A549 (cell line): ENCODE results near the gene LRIG1. TPM values are rescaled to one million over a fixed set of nuclear protein-coding genes. Genes with fewer than 3 reads are reported as not detected.

Experiments used
- ATAC-seq, 2 experiments: fragments of 200-7000 bp in 1 of 2; fragments of >200 bp in 1 of 2; cut with Nextera tagmentation in 1 of 2; cut with Tn5 transposase in 1 of 2; 3 replicates each; pipeline versions ENCODE4 v1.8.0 to v1.9.1; 2018 to 2020; ENCODE audit warnings: mild to moderate bottlenecking in 1 of 2, moderate library complexity in 1 of 2
- CTCF ChIA-PET: fragments of 300-600 bp; sonication (Branson Sonifier 250); formaldehyde crosslinking; extraction: SDS; loops from one replicate; lab custom pipeline; 2021; ENCODE audit warnings: antibody characterized with exemption, inconsistent platforms; lab: Yijun Ruan, JAX
- POLR2A ChIA-PET: fragments of 350-600 bp; formaldehyde crosslinking; extraction: SDS; loops from one replicate; lab custom pipeline; 2021; ENCODE audit warnings: antibody characterized with exemption, inconsistent platforms; lab: Yijun Ruan, JAX
- DNase-seq, 2 experiments: peaks; one replicate each; pipeline versions ENCODE4 v3.0.0 to v3.0.0-alpha.2; 2011 to 2016; ENCODE audit warnings: low read depth in 1 of 2, low spot score in 1 of 2
- FAIRE-seq: peaks from 2 replicates; lab custom pipeline; 2011; peaks lifted over from hg19 to GRCh38; lab: Jason Lieb, UNC
- H3K27ac ChIP-seq, 2 experiments: fragments of >200 bp; sonication (Bioruptor Twin); formaldehyde crosslinking; 3 replicates each; pipeline ENCODE4 v1.5.1; 2016 to 2017
- H3K4me1 ChIP-seq: fragments of >200 bp; sonication (Bioruptor Twin); formaldehyde crosslinking; 3 replicates; pipeline ENCODE4 v1.6.1; 2016
- H3K4me2 ChIP-seq: fragments of >200 bp; sonication (Bioruptor Twin); formaldehyde crosslinking; 3 replicates; pipeline ENCODE4 v1.6.1; 2016
- H3K4me3 ChIP-seq: fragments of >200 bp; sonication (Bioruptor Twin); formaldehyde crosslinking; 3 replicates; pipeline ENCODE4 v1.5.1; 2016
- H3K9me3 ChIP-seq: fragments of >200 bp; sonication (Bioruptor Twin); formaldehyde crosslinking; 3 replicates; pipeline ENCODE4 v1.6.1; 2016
- BHLHE40 ChIP-seq: IDR thresholded peaks from 2 replicates; pipeline ENCODE4 v1.6.1; 2012; ENCODE audit warnings: low read depth, low read length, inconsistent platforms
- CBX2 ChIP-seq: fragments of 200-600 bp; sonication (generic); IDR thresholded peaks from 2 replicates; pipeline ENCODE4 v1.6.1; 2016; ENCODE audit warnings: low read depth, mild to moderate bottlenecking, borderline replicate concordance
- CBX8 ChIP-seq: fragments of 200-600 bp; sonication (generic); IDR thresholded peaks from 2 replicates; pipeline ENCODE4 v1.6.1; 2016
- CEBPB ChIP-seq, 2 experiments: fragments of >200 bp in 1 of 2; sonication (Bioruptor Twin) in 1 of 2; formaldehyde crosslinking in 1 of 2; IDR thresholded peaks; 2 replicates each; pipeline ENCODE4 v1.6.1; 2012 to 2016
- CHD2 ChIP-seq: fragments of 150-350 bp; IDR thresholded peaks from 2 replicates; pipeline ENCODE4 v1.6.1; 2014; ENCODE audit warnings: low read length; ENCODE audit not compliant: partially characterized antibody
- CHD4 ChIP-seq: fragments of 200-600 bp; sonication (generic); IDR thresholded peaks from 2 replicates; pipeline ENCODE4 v1.6.1; 2016; ENCODE audit warnings: antibody characterized with exemption, mild to moderate bottlenecking, borderline replicate concordance
- E2F6 ChIP-seq: IDR thresholded peaks from 2 replicates; pipeline ENCODE4 v1.6.1; 2012; ENCODE audit warnings: low read depth, borderline replicate concordance
- EHF ChIP-seq: fragments of 250-450 bp; sonication (Bioruptor Pico); IDR thresholded peaks from 2 replicates; pipeline ENCODE4 v1.5.0; 2020; ENCODE audit warnings: mild to moderate bottlenecking
- ELK1 ChIP-seq: fragments of 150-350 bp; IDR thresholded peaks from 2 replicates; pipeline ENCODE4 v1.6.1; 2014; ENCODE audit warnings: low read depth, mild to moderate bottlenecking, low read length
- ESRRA ChIP-seq: fragments of 150-350 bp; IDR thresholded peaks from 2 replicates; pipeline ENCODE4 v1.6.1; 2014; ENCODE audit warnings: mild to moderate bottlenecking, low read length, borderline replicate concordance
- FOSB ChIP-seq: fragments of 250-450 bp; sonication (Bioruptor Pico); IDR thresholded peaks from 2 replicates; pipeline ENCODE4 v1.5.0; 2020; ENCODE audit warnings: mild to moderate bottlenecking, moderate library complexity
- HDAC2 ChIP-seq: fragments of 200-600 bp; sonication (generic); IDR thresholded peaks from 2 replicates; pipeline ENCODE4 v1.6.1; 2016
- HEYL ChIP-seq: fragments of 250-450 bp; sonication (Bioruptor Pico); IDR thresholded peaks from 2 replicates; pipeline ENCODE4 v1.8.0; 2021; ENCODE audit warnings: mild to moderate bottlenecking, moderate library complexity
- HOXA7 ChIP-seq: fragments of 250-450 bp; sonication (Bioruptor Pico); IDR thresholded peaks from 2 replicates; pipeline ENCODE4 v1.5.0; 2020; ENCODE audit warnings: mild to moderate bottlenecking, moderate library complexity
- HOXB13 ChIP-seq: fragments of 250-450 bp; sonication (Bioruptor Pico); IDR thresholded peaks from 2 replicates; pipeline ENCODE4 v1.5.0; 2020; ENCODE audit warnings: low read depth, mild to moderate bottlenecking, moderate library complexity
- JUNB ChIP-seq: fragments of >200 bp; sonication (Bioruptor Twin); formaldehyde crosslinking; IDR thresholded peaks from 2 replicates; pipeline ENCODE4 v1.6.1; 2016
- KDM1A ChIP-seq: fragments of 200-600 bp; sonication (generic); IDR thresholded peaks from 2 replicates; pipeline ENCODE4 v1.6.1; 2016; ENCODE audit warnings: low read depth, mild to moderate bottlenecking
- MAZ ChIP-seq: fragments of 150-350 bp; IDR thresholded peaks from 2 replicates; pipeline ENCODE4 v1.6.1; 2014; ENCODE audit warnings: antibody characterized with exemption, low read depth, low read length, borderline replicate concordance
- NFE2L2 ChIP-seq: fragments of 150-350 bp; conservative IDR thresholded peaks from 2 replicates; pipeline ENCODE4 v1.6.1; 2014; ENCODE audit warnings: low read length
- NPAS2 ChIP-seq: fragments of 250-450 bp; sonication (Bioruptor Pico); IDR thresholded peaks from 2 replicates; pipeline ENCODE4 v1.8.0; 2022; ENCODE audit warnings: mild to moderate bottlenecking, moderate library complexity, borderline replicate concordance
- PHF8 ChIP-seq: fragments of 200-600 bp; sonication (generic); IDR thresholded peaks from 2 replicates; pipeline ENCODE4 v1.6.1; 2016; ENCODE audit warnings: low read depth, mild to moderate bottlenecking, antibody characterized with exemption, moderate library complexity, borderline replicate concordance
- POLR2A ChIP-seq: IDR thresholded peaks from 2 replicates; pipeline ENCODE4 v1.6.1; 2012; ENCODE audit warnings: mild to moderate bottlenecking, low read length
- POLR2AphosphoS2 ChIP-seq: conservative IDR thresholded peaks from 2 replicates; pipeline ENCODE4 v1.6.1; 2012; ENCODE audit warnings: low read length, improper control_type of control experiment, inconsistent platforms
- RAD21 ChIP-seq, 2 experiments: fragments of >200 bp in 1 of 2; sonication (Bioruptor Twin) in 1 of 2; formaldehyde crosslinking in 1 of 2; IDR thresholded peaks in 1 of 2; conservative IDR thresholded peaks in 1 of 2; 2 replicates in 1 of 2; 3 replicates in 1 of 2; pipeline ENCODE4 v1.6.1; 2012 to 2018; ENCODE audit warnings: inconsistent platforms in 1 of 2
- RFX5 ChIP-seq: fragments of 450-650 bp; IDR thresholded peaks from 2 replicates; pipeline ENCODE4 v1.7.1; 2014; ENCODE audit warnings: antibody characterized with exemption, mild to moderate bottlenecking, moderate library complexity
- TP53 ChIP-seq: fragments of 250-450 bp; sonication (Bioruptor Pico); IDR thresholded peaks from 2 replicates; pipeline ENCODE4 v1.5.0; 2021; ENCODE audit warnings: mild to moderate bottlenecking, moderate library complexity
- WGBS: methylation state at CpG from one replicate; pipeline ENCODE4 v1.1.6; 2017; ENCODE audit errors: missing lambda C conversion rate; 5-methylcytosine and 5-hydroxymethylcytosine counted together
- polyA plus RNA-seq, 4 experiments: library from polyadenylated mRNA; depleted of rRNA in 3 of 4; stranded (reverse); fragments of >200 nt; fragmentation: RNase III in 1 of 4; extraction: RNeasy Plus Mini Kit Qiagen cat#74134 plus additional on column Dnase treatment in 1 of 4; gene quantifications; 2 replicates in 3 of 4; 3 replicates in 1 of 4; pipeline ENCODE4 v1.2.3, GENCODE V29; 2011 to 2017
- TF ChIP-seq, protein P1 (sequence below): fragments of 250-450 bp; sonication (Bioruptor Pico); IDR thresholded peaks from 2 replicates; pipeline ENCODE4 v1.5.0; 2020; ENCODE audit warnings: low read depth, mild to moderate bottlenecking, moderate library complexity

LRIG1 gene
- polyA plus RNA-seq, 2 of the 4 experiments (the other 2 are of a cell fraction), result 1.8 to 6.2 TPM

DNA sequence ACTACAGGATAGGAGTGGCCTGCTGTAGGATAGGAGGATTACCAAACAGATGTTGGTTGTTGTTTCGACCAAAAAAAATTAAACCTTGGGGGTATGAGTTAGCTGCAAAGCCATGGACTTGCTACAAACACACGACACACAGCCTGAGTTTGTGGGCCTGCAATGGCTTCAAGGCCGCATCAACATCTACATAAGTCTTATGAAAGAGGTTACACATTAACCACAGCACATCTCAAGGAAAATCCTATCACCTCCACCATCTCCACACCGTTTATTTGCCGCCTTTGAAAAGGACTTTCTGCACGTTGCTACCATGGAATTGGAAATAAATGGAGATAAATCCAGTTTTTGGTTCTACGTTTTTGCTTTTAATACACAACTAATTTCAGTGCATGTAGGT is 23.0 kb downstream of the LRIG1 start:
- TF ChIP-seq CEBPB (IDR thresholded peaks at IDR 0.05) (no peak), JUNB (no peak), ELK1 (no peak), POLR2AphosphoS2 (no peak), TP53 (CRISPR knock-in tag) (no peak), MAZ (no peak), HDAC2 (no peak), POLR2A (no peak), ESRRA (no peak), EHF (CRISPR knock-in tag) (no peak), HOXB13 (CRISPR knock-in tag) (no peak), HEYL (no peak), CBX8 (no peak)
- no peak for FAIRE-seq
- CTCF ChIA-PET, result no interaction called here
- Histone ChIP-seq H3K4me3 (no peak overlapping the region), H3K4me2 (no peak overlapping the region), H3K27ac (no peak overlapping the region), H3K4me1 (peaks cover 34% of the 10 kb centered on the region), H3K9me3 (no peaks in the 10 kb centered on the region)
- DNase-seq, result no peak
- 85% methylated on average over 7 of the region's 7 CpGs for WGBS
- POLR2A ChIA-PET, result no interaction called here
- no peak for ATAC-seq

DNA sequence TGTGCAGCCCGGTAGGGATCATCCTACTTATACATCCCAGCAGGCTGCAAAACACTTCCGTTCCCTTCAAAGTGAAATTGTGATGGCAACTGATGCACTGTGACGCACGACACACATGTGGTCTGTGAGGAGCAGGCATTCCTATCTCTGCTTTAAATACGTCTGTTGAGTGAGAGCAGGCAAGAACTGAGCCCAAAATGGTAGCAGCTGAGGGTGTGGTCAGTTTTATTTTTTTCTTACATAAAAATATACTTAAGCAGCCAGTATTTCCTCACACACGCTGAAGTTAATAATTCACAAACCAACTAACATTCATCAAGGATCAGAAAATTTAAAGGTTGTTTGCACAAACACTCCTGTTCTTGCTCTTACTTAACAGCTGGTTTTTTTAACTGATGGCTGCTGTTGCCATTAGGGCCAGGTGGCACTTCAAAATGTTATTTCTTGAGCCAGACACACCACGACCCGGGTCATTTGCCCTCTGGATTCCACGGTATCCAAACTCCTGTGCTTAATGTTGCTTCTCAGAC is 23.9 kb downstream of the LRIG1 start:
- Histone ChIP-seq H3K27ac (no peak overlapping the region), H3K4me1 (peaks cover 43% of the 10 kb centered on the region)
- ChIA-PET CTCF (no interaction called here), POLR2A (no interaction called here)
- ATAC-seq, result no peak
- 73% methylated on average over 9 of the region's 9 CpGs for WGBS
- TF ChIP-seq RAD21 (conservative IDR thresholded peaks at IDR 0.05 in 1 of 2, IDR thresholded peaks at IDR 0.05 in 1 of 2) (no peak), CBX8 (no peak), HDAC2 (no peak), NFE2L2 (no peak), CBX2 (no peak), FOSB (CRISPR knock-in tag) (no peak), KDM1A (no peak), RFX5 (no peak), NPAS2 (CRISPR knock-in tag) (no peak), BHLHE40 (no peak), POLR2AphosphoS2 (no peak), PHF8 (no peak), EHF (CRISPR knock-in tag) (no peak), ELK1 (no peak), HOXA7 (CRISPR knock-in tag) (no peak), CHD4 (no peak), CHD2 (no peak), HOXB13 (CRISPR knock-in tag) (no peak), E2F6 (no peak)
- TF ChIP-seq, protein P1, sequence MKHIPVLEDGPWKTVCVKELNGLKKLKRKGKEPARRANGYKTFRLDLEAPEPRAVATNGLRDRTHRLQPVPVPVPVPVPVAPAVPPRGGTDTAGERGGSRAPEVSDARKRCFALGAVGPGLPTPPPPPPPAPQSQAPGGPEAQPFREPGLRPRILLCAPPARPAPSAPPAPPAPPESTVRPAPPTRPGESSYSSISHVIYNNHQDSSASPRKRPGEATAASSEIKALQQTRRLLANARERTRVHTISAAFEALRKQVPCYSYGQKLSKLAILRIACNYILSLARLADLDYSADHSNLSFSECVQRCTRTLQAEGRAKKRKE (CRISPR knock-in tag), result no peak
- TF ChIP-seq, all 56 proteins: peak for 0
- DNase-seq (no peak), FAIRE-seq (no peak)
- H3K9me3 ChIP-seq, result no peaks in the 10 kb centered on the region
- no peak overlapping the region for H3K4me3 ChIP-seq
- H3K4me2 ChIP-seq, result peak overlapping the region; percentile 27; the same call in 2 of the 3 replicates
